GM06990 (cell line): ENCODE data around the gene CCDC66.

Source experiments
- DNase-seq: peaks from one replicate; pipeline ENCODE4 v3.0.0-alpha.2; 2011; ENCODE audit not compliant: insufficient read length; ENCODE audit errors: extremely low read depth
- H3K27me3 ChIP-seq: replicated peaks from 2 replicates; pipeline ENCODE4 v1.6.0; 2011; ENCODE audit warnings: low read length; ENCODE audit not compliant: control insufficient read depth, insufficient read depth
- H3K36me3 ChIP-seq: 2 replicates; pipeline ENCODE4 v1.5.1; 2011; ENCODE audit warnings: low read length; ENCODE audit not compliant: control insufficient read depth, insufficient read depth
- H3K4me3 ChIP-seq: replicated peaks from 2 replicates; pipeline ENCODE4 v1.5.1; 2011; ENCODE audit warnings: low read depth, mild to moderate bottlenecking, control low read depth, low read length
- TF ChIP-seq, protein P1 (sequence below): IDR thresholded peaks from 2 replicates; pipeline ENCODE4 v1.5.1; 2011; ENCODE audit warnings: low read length, control low read depth, mild to moderate bottlenecking, inconsistent platforms; ENCODE audit not compliant: insufficient read depth, poor library complexity, severe bottlenecking

The CCDC66 gene

DNA sequence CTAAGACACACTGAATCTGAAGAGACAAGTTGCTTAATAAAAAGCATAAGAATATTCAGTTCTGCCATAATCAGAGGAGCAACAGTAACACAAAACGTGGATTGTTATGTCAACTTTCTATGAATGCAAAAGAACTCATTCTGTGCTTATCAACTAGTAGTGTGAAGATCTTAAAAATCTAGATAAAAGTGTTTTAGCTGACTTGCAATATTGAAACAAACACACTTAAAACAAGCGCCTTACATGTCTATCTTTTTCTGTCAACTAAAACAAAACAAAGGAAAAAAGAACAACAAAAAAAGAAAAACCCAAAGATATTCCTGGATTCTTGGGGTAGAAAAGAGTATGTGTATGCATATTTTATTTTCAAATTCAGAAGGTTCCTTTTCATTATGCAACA, 88.4 kb downstream of the CCDC66 start:
- TF ChIP-seq, protein P1, sequence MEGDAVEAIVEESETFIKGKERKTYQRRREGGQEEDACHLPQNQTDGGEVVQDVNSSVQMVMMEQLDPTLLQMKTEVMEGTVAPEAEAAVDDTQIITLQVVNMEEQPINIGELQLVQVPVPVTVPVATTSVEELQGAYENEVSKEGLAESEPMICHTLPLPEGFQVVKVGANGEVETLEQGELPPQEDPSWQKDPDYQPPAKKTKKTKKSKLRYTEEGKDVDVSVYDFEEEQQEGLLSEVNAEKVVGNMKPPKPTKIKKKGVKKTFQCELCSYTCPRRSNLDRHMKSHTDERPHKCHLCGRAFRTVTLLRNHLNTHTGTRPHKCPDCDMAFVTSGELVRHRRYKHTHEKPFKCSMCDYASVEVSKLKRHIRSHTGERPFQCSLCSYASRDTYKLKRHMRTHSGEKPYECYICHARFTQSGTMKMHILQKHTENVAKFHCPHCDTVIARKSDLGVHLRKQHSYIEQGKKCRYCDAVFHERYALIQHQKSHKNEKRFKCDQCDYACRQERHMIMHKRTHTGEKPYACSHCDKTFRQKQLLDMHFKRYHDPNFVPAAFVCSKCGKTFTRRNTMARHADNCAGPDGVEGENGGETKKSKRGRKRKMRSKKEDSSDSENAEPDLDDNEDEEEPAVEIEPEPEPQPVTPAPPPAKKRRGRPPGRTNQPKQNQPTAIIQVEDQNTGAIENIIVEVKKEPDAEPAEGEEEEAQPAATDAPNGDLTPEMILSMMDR = no peak
- H3K36me3 ChIP-seq = peaks cover 10% of the 10 kb centered on the region
- H3K4me3 ChIP-seq = no peak overlapping the region
- H3K27me3 ChIP-seq = no peaks in the 10 kb centered on the region
- no peak for DNase-seq

DNA sequence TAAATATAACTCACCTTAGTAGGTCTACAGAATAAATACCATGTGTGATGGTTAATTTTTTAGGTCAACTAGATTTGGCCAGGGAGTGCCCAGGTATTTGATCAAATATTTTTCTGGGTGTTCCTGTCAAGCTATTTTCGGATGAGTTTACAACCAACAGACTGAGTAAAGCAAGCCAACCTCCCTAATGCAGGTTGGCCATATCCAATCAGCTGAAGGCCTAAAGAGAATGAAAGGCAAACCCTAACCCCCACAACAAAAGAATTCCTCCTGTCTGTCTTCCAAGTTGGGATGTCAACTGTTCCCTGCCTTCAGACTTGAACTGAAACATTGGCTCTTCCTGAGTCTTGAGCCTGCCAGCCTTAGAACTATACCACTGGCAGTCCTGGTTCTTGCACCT, 97.5 kb downstream of the CCDC66 start:
- H3K27me3 ChIP-seq = no peaks in the 10 kb centered on the region
- no peak for DNase-seq
- peaks cover 13% of the 10 kb centered on the region for H3K36me3 ChIP-seq
- TF ChIP-seq, protein P1 = no peak
- H3K4me3 ChIP-seq = no peak overlapping the region

DNA sequence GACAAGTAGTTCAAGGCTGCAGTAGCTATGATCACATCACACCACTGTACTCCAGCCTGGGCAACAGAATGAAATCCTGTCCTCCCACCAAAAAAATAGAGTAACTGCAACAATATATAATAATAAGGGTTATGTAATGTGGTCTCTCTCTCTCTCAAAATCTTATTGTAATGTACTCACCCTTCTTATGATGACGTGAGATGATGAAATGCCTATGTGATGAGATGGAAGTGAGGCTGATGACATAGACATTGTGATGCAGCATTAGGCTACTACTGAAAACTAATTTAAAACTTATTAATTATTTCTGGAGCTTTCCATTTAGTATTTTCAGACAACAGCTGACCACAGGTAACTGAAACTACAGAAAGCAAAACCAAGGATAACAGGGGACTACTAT, 98.7 kb downstream of the CCDC66 start:
- no peak overlapping the region for H3K4me3 ChIP-seq
- no peaks in the 10 kb centered on the region for H3K27me3 ChIP-seq
- H3K36me3 ChIP-seq = peaks cover 11% of the 10 kb centered on the region
- TF ChIP-seq, protein P1 = no peak
- no peak for DNase-seq

- Histone ChIP-seq H3K27me3 (no peaks in the 10 kb centered on the region), H3K36me3 (peaks cover 10% of the 10 kb centered on the region), H3K4me3 (no peak overlapping the region)
- TF ChIP-seq, protein P1 = no peak
- no peak for DNase-seq
Observed at GRCh38 chr3:56664823-56665222, 107.8 kb downstream of the CCDC66 start.

GRCh38 chr3:56667973-56668579, 111.1 kb downstream of the CCDC66 start:
- TF ChIP-seq, protein P1 = no peak
- DNase-seq = no peak
- H3K36me3 ChIP-seq = peaks cover 13% of the 10 kb centered on the region

More at GRCh38 chr3:56667973-56668579, 111.1 kb downstream of the CCDC66 start:
- H3K4me3 ChIP-seq = no peak overlapping the region
- H3K27me3 ChIP-seq = no peaks in the 10 kb centered on the region
